AG10803 (cell line): ENCODE data around the gene RAI1.

ENCODE experiments used
- DNase-seq: peaks from one replicate; pipeline ENCODE4 v3.0.0; 2010; ENCODE audit warnings: low read depth
- H3K4me3 ChIP-seq: 2 replicates; pipeline ENCODE4 v1.5.1; 2011; ENCODE audit warnings: mild to moderate bottlenecking, low read length, control low read depth
- CTCF ChIP-seq: conservative IDR thresholded peaks from 2 replicates; pipeline ENCODE4 v1.5.1; 2011; ENCODE audit warnings: mild to moderate bottlenecking, low read length, control low read depth, inconsistent platforms

Gene RAI1

DNA sequence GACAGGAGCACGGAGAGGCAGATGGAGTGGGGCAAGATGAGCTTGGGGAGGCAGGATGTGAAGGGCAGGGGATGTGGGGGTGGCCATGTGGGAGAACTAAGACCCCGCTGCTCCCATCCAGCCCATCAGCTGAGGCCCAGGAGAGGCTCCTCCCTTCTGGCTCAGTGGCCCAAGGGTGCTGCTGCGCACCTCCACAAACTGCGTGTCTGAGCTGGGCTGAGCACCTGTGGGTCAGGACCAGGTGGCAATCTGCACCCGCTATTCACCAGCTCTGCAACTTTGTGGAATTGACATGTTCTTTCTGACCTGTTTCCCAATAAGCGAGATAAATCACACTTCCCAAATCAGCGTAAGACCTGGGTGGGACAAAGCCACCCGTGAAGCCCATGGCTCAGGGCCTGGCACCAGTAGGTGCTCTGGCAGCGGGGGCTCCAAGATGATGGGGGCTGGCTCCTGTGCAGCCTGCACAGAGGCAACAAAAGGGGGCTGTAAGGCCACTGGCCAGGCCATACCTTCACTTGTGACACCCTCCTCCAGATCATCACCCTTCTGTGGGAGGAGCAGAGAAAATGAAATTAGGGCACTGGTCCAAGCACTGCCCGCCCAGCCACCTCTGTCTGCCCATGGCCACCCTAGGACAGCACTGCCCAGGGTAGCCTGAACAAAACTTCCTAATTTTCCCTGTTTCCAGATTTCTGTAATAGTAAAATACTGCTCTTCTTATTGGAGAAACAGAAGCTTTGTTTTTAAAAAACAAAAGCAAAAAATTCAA, 167.2 kb downstream of the RAI1 start:
- DNase-seq: no peak
- no peak for TF ChIP-seq CTCF
- H3K4me3 ChIP-seq: no peak overlapping the region

GRCh38 chr17:17849147-17849820, 168.0 kb downstream of the RAI1 start:
- H3K4me3 ChIP-seq: no peak overlapping the region

GRCh38 chr17:17849845-17850373, 168.7 kb downstream of the RAI1 start:
- no peak overlapping the region for H3K4me3 ChIP-seq
- peak; percentile 39 for TF ChIP-seq CTCF
- peak; percentile 37 for DNase-seq

More at GRCh38 chr17:17849147-17849820, 168.0 kb downstream of the RAI1 start:
- peak; percentile 79 for DNase-seq
- TF ChIP-seq CTCF: no peak

- no peak overlapping the region for H3K4me3 ChIP-seq
- no peak for TF ChIP-seq CTCF
- no peak for DNase-seq
Observed at GRCh38 chr17:17851103-17852002, 170.1 kb downstream of the RAI1 start.

GRCh38 chr17:17852930-17853329, 171.7 kb downstream of the RAI1 start:
- H3K4me3 ChIP-seq: no peak overlapping the region
- DNase-seq: no peak
- TF ChIP-seq CTCF: no peak

GRCh38 chr17:17853811-17854447, 172.7 kb downstream of the RAI1 start:
- no peak for TF ChIP-seq CTCF
- no peak for DNase-seq
- no peak overlapping the region for H3K4me3 ChIP-seq
